ENCODE results near the gene HLA-DMB.

- TF ChIP-seq CTCF (conservative IDR thresholded peaks at IDR 0.05; ENCODE audit: low read depth, low read length) (no peak), EZH2 (IDR thresholded peaks at IDR 0.05; ENCODE audit: borderline replicate concordance, low read depth, low read length, poor library complexity, severe bottlenecking) (no peak)
These were observed 31.7 kb upstream of the HLA-DMB start for GRCh38 chr6:32972353-32973143.
